ENCODE results near the gene PCSK5. TPM values are rescaled to one million over a fixed set of nuclear protein-coding genes. Genes with fewer than 3 reads are reported as not detected.

The PCSK5 gene
- total RNA-seq, 2 donors from 2014 or later = 9.4 to 12.0 TPM

GRCh38 chr9:76394195-76394959, 503.9 kb downstream of the PCSK5 start, which contains the start of gene RFK:
RFK (minus strand) TSS chr9:76394426; CDS start chr9:76394171, 255 bp downstream.
- Mint-ChIP-seq H3K27ac (peak within 1 kb of the TSS; percentile 98), H3K4me3 (peak within 1 kb of the TSS; percentile 100), H3K36me3 (ENCODE audit: low read depth) (no peaks in the 10 kb centered on the region), H3K4me1 (peaks cover 13% of the 10 kb centered on the region), H3K27me3 (no peaks in the 10 kb centered on the region)
- DNase-seq (peak; percentile 84 to 92 (median 92)), ATAC-seq (peak; percentile 92)
- no peaks in the 10 kb centered on the region for H3K9me3 ChIP-seq (ENCODE audit: control insufficient read depth, low read length, poor library complexity, severe bottlenecking)

GRCh38 chr9:76394960-76395252, 504.4 kb downstream of the PCSK5 start:
- peaks cover 13% of the 10 kb centered on the region for H3K4me1 Mint-ChIP-seq
- DNase-seq (peak; percentile 19 to 47 (median 22)), ATAC-seq (peak; percentile 70)
- H3K36me3 Mint-ChIP-seq (ENCODE audit: low read depth) = no peaks in the 10 kb centered on the region
- no peaks in the 10 kb centered on the region for H3K9me3 ChIP-seq (ENCODE audit: control insufficient read depth, low read length, poor library complexity, severe bottlenecking)
- peak overlapping the region; percentile 100 for H3K4me3 Mint-ChIP-seq
- peak overlapping the region; percentile 98 for H3K27ac Mint-ChIP-seq
- H3K27me3 Mint-ChIP-seq = no peaks in the 10 kb centered on the region

- peak overlapping the region; percentile 98 for H3K27ac Mint-ChIP-seq
- H3K4me1 Mint-ChIP-seq = peaks cover 16% of the 10 kb centered on the region
- H3K36me3 Mint-ChIP-seq (ENCODE audit: low read depth) = peaks cover 2% of the 10 kb centered on the region
- no peaks in the 10 kb centered on the region for H3K9me3 ChIP-seq (ENCODE audit: control insufficient read depth, low read length, poor library complexity, severe bottlenecking)
- H3K4me3 Mint-ChIP-seq = peak overlapping the region; percentile 100
- H3K27me3 Mint-ChIP-seq = no peaks in the 10 kb centered on the region
- ATAC-seq = no peak
- DNase-seq = no peak
Observed at GRCh38 chr9:76395381-76395780, 504.9 kb downstream of the PCSK5 start.

GRCh38 chr9:76396144-76396543, 505.7 kb downstream of the PCSK5 start:
- peak overlapping the region; percentile 98 for H3K27ac Mint-ChIP-seq

GRCh38 chr9:76396597-76396996, 506.1 kb downstream of the PCSK5 start:
- no peak for DNase-seq
- no peak overlapping the region for H3K27ac Mint-ChIP-seq
- H3K27me3 Mint-ChIP-seq = no peaks in the 10 kb centered on the region
- H3K9me3 ChIP-seq (ENCODE audit: control insufficient read depth, low read length, poor library complexity, severe bottlenecking) = no peaks in the 10 kb centered on the region
- H3K4me3 Mint-ChIP-seq = no peak overlapping the region
- H3K36me3 Mint-ChIP-seq (ENCODE audit: low read depth) = peaks cover 3% of the 10 kb centered on the region
- H3K4me1 Mint-ChIP-seq = peaks cover 20% of the 10 kb centered on the region
- no peak for ATAC-seq

More at GRCh38 chr9:76396144-76396543, 505.7 kb downstream of the PCSK5 start:
- no peaks in the 10 kb centered on the region for H3K9me3 ChIP-seq (ENCODE audit: control insufficient read depth, low read length, poor library complexity, severe bottlenecking)
- H3K4me1 Mint-ChIP-seq = peaks cover 20% of the 10 kb centered on the region
- H3K27me3 Mint-ChIP-seq = no peaks in the 10 kb centered on the region
- H3K4me3 Mint-ChIP-seq = no peak overlapping the region
- DNase-seq (no peak), ATAC-seq (no peak)
- peaks cover 3% of the 10 kb centered on the region for H3K36me3 Mint-ChIP-seq (ENCODE audit: low read depth)

- DNase-seq (no peak), ATAC-seq (no peak)
- H3K36me3 Mint-ChIP-seq (ENCODE audit: low read depth) = peaks cover 3% of the 10 kb centered on the region
Observed at GRCh38 chr9:76399856-76400255, 509.4 kb downstream of the PCSK5 start.

GRCh38 chr9:76400534-76401096, 510.1 kb downstream of the PCSK5 start:
- no peak overlapping the region for H3K27ac Mint-ChIP-seq
- DNase-seq (no peak), ATAC-seq (no peak)
- H3K27me3 Mint-ChIP-seq = no peaks in the 10 kb centered on the region
- H3K36me3 Mint-ChIP-seq (ENCODE audit: low read depth) = peaks cover 3% of the 10 kb centered on the region
- H3K4me3 Mint-ChIP-seq = peak overlapping the region; percentile 43
- H3K4me1 Mint-ChIP-seq = peaks cover 23% of the 10 kb centered on the region
- no peaks in the 10 kb centered on the region for H3K9me3 ChIP-seq (ENCODE audit: control insufficient read depth, low read length, poor library complexity, severe bottlenecking)

More at GRCh38 chr9:76399856-76400255, 509.4 kb downstream of the PCSK5 start:
- peaks cover 24% of the 10 kb centered on the region for H3K4me1 Mint-ChIP-seq
- no peaks in the 10 kb centered on the region for H3K9me3 ChIP-seq (ENCODE audit: control insufficient read depth, low read length, poor library complexity, severe bottlenecking)
- H3K27me3 Mint-ChIP-seq = no peaks in the 10 kb centered on the region
- no peak overlapping the region for H3K4me3 Mint-ChIP-seq
- no peak overlapping the region for H3K27ac Mint-ChIP-seq

GRCh38 chr9:76401176-76401575, 510.7 kb downstream of the PCSK5 start:
- H3K27ac Mint-ChIP-seq = no peak overlapping the region
- H3K36me3 Mint-ChIP-seq (ENCODE audit: low read depth) = peaks cover 3% of the 10 kb centered on the region
- H3K4me3 Mint-ChIP-seq = no peak overlapping the region
- DNase-seq (no peak), ATAC-seq (no peak)
- peaks cover 23% of the 10 kb centered on the region for H3K4me1 Mint-ChIP-seq
- no peaks in the 10 kb centered on the region for H3K27me3 Mint-ChIP-seq
- H3K9me3 ChIP-seq (ENCODE audit: control insufficient read depth, low read length, poor library complexity, severe bottlenecking) = no peaks in the 10 kb centered on the region

- H3K4me3 Mint-ChIP-seq = no peak overlapping the region
- no peaks in the 10 kb centered on the region for H3K27me3 Mint-ChIP-seq
- DNase-seq (no peak), ATAC-seq (no peak)
- peaks cover 23% of the 10 kb centered on the region for H3K4me1 Mint-ChIP-seq
- no peak overlapping the region for H3K27ac Mint-ChIP-seq
- no peaks in the 10 kb centered on the region for H3K9me3 ChIP-seq (ENCODE audit: control insufficient read depth, low read length, poor library complexity, severe bottlenecking)
- H3K36me3 Mint-ChIP-seq (ENCODE audit: low read depth) = peaks cover 3% of the 10 kb centered on the region
Observed at GRCh38 chr9:76401580-76402354, 511.3 kb downstream of the PCSK5 start.

- H3K9me3 ChIP-seq (ENCODE audit: control insufficient read depth, low read length, poor library complexity, severe bottlenecking) = no peaks in the 10 kb centered on the region
- Mint-ChIP-seq H3K27me3 (no peaks in the 10 kb centered on the region), H3K27ac (peak overlapping the region; percentile 88), H3K4me3 (peak overlapping the region; percentile 82), H3K36me3 (ENCODE audit: low read depth) (peaks cover 3% of the 10 kb centered on the region), H3K4me1 (peaks cover 21% of the 10 kb centered on the region)
- ATAC-seq = peak; percentile 93
- DNase-seq = no peak
Observed at GRCh38 chr9:76403352-76403751, 512.9 kb downstream of the PCSK5 start.

- ATAC-seq = no peak
- H3K4me3 Mint-ChIP-seq = no peak overlapping the region
- no peak for DNase-seq
- H3K9me3 ChIP-seq (ENCODE audit: control insufficient read depth, low read length, poor library complexity, severe bottlenecking) = no peaks in the 10 kb centered on the region
- H3K4me1 Mint-ChIP-seq = peaks cover 21% of the 10 kb centered on the region
- no peak overlapping the region for H3K27ac Mint-ChIP-seq
- H3K36me3 Mint-ChIP-seq (ENCODE audit: low read depth) = peaks cover 3% of the 10 kb centered on the region
- H3K27me3 Mint-ChIP-seq = no peaks in the 10 kb centered on the region
Observed at GRCh38 chr9:76404401-76404800, 513.9 kb downstream of the PCSK5 start.

- Mint-ChIP-seq H3K27ac (no peak overlapping the region), H3K27me3 (no peaks in the 10 kb centered on the region), H3K4me1 (peaks cover 18% of the 10 kb centered on the region), H3K4me3 (no peak overlapping the region), H3K36me3 (ENCODE audit: low read depth) (peaks cover 1% of the 10 kb centered on the region)
- DNase-seq (no peak), ATAC-seq (no peak)
- H3K9me3 ChIP-seq (ENCODE audit: control insufficient read depth, low read length, poor library complexity, severe bottlenecking) = no peaks in the 10 kb centered on the region
Observed at GRCh38 chr9:76405340-76405739, 514.9 kb downstream of the PCSK5 start.

- DNase-seq (no peak), ATAC-seq (no peak)
- no peaks in the 10 kb centered on the region for H3K9me3 ChIP-seq (ENCODE audit: control insufficient read depth, low read length, poor library complexity, severe bottlenecking)
- H3K36me3 Mint-ChIP-seq (ENCODE audit: low read depth) = no peaks in the 10 kb centered on the region
- H3K27me3 Mint-ChIP-seq = no peaks in the 10 kb centered on the region
- H3K4me3 Mint-ChIP-seq = no peak overlapping the region
- H3K27ac Mint-ChIP-seq = no peak overlapping the region
- H3K4me1 Mint-ChIP-seq = peaks cover 14% of the 10 kb centered on the region
Observed at GRCh38 chr9:76405868-76406267, 515.4 kb downstream of the PCSK5 start.

All from T-helper 17 cell (primary cell).